ENCODE measurements around the gene SHMT2. TPM values are rescaled to one million over a fixed set of nuclear protein-coding genes. Genes with fewer than 3 reads are reported as not detected.

SHMT2 gene
- total RNA-seq, 1 experiment from 2014 or later, result 227 TPM

DNA sequence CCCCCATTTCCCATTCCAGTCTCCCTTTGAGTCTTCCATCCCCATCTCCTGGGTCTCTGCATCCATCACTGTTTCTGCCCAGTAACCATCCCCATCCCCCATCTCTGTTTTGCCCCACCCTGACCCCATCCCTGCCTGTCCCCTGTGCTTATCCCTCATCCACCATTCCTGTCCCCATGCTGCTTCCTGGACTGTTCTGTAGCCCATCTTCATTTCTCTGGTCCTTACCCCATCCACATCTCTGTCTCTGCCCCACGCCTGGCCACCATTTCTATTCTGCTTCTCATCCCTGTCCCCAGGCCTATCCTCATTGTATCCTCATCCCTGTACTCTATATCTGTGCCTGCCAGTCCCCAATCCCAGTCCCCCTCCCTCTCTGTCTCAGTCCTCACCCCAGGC is 8.7 kb upstream of the SHMT2 start:
- H3K27me3 ChIP-seq (ENCODE audit: insufficient read depth, low read depth), result no peaks in the 10 kb centered on the region
- no TSS peak for BruUV-seq (replicated peaks)
- peaks cover 1% of the 10 kb centered on the region; the same call in 1 of the 2 replicates for H3F3A ChIP-seq (ENCODE audit: insufficient read depth, low read depth)
- ChIA-PET POLR2A (ENCODE audit: unreplicated experiment) (no interaction called here), CTCF (no interaction called here)
- H3K4me3 ChIP-seq, result no peak overlapping the region
- H3K79me2 ChIP-seq (ENCODE audit: low read depth), result no peaks in the 10 kb centered on the region
- H4K20me1 ChIP-seq (ENCODE audit: insufficient read depth), result peaks cover 6% of the 10 kb centered on the region; the same call in 1 of the 2 replicates
- no peaks in the 10 kb centered on the region for H3K9me3 ChIP-seq (ENCODE audit: insufficient read depth, low read depth)
- no peak for TF ChIP-seq EZH2 (IDR thresholded peaks at IDR 0.05; ENCODE audit: low read depth)
- TF ChIP-seq, protein P1, sequence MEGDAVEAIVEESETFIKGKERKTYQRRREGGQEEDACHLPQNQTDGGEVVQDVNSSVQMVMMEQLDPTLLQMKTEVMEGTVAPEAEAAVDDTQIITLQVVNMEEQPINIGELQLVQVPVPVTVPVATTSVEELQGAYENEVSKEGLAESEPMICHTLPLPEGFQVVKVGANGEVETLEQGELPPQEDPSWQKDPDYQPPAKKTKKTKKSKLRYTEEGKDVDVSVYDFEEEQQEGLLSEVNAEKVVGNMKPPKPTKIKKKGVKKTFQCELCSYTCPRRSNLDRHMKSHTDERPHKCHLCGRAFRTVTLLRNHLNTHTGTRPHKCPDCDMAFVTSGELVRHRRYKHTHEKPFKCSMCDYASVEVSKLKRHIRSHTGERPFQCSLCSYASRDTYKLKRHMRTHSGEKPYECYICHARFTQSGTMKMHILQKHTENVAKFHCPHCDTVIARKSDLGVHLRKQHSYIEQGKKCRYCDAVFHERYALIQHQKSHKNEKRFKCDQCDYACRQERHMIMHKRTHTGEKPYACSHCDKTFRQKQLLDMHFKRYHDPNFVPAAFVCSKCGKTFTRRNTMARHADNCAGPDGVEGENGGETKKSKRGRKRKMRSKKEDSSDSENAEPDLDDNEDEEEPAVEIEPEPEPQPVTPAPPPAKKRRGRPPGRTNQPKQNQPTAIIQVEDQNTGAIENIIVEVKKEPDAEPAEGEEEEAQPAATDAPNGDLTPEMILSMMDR (conservative IDR thresholded peaks at IDR 0.05), result no peak
- intact Hi-C loops (cut with micrococcal nuclease; ENCODE audit: unreplicated experiment), result no loop called here
- peaks cover 11% of the 10 kb centered on the region; the same call in 1 of the 2 replicates for H3K4me1 ChIP-seq (replicated peaks; ENCODE audit: insufficient read depth)
- H2AFZ ChIP-seq, result no peak overlapping the region
- H3K9me2 ChIP-seq (ENCODE audit: insufficient read depth), result no peaks in the 10 kb centered on the region
- no peak overlapping the region for H3K27ac ChIP-seq
- H3K4me2 ChIP-seq, result no peak overlapping the region
- no peaks in the 10 kb centered on the region for H3K36me3 ChIP-seq (ENCODE audit: low read depth)
- no peak for DNase-seq

DNA sequence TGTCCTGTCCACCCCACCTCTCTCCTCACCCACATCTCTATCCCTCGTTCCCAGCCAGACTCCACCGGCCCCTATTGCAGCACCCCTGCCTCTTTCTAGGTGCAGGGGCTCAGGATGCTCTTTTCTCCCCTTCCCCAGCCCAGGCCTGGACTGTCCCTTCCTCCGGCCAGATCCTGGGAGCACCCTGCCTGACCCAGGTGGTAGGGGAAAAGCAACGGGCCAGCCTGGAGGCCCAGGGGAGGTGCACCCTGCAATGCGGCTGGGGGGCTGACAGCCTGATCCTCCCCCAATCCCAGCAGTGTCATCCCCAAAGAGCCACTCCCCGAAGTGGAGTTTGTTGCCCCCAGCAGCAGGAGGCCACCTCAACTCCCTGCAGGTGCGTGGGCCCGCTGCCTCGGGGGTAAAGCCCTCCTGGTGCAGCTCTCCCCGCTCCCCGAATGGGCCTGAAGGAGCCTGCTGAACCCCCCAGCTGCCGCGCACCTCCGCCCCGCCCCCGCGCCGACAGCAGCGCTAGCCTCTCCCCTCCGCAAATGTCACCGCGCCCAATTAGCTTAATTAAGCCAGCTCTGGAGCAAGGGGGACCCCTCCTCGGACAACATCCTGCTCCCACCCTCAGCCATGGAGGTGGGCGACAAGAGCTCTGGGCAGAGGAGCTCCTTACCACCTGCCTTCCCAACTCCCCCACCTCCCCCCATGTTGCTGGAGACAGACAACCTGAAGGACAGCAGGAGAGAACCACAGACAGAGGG is 8.2 kb upstream of the SHMT2 start:
- no peak overlapping the region for H3K4me3 ChIP-seq
- ChIA-PET POLR2A (ENCODE audit: unreplicated experiment) (no interaction called here), CTCF (no interaction called here)
- peaks cover 11% of the 10 kb centered on the region; the same call in 1 of the 2 replicates for H3K4me1 ChIP-seq (replicated peaks; ENCODE audit: insufficient read depth)
- no peaks in the 10 kb centered on the region for H3K79me2 ChIP-seq (ENCODE audit: low read depth)
- no peak overlapping the region for H3K27ac ChIP-seq
- H3K9me3 ChIP-seq (ENCODE audit: insufficient read depth, low read depth), result no peaks in the 10 kb centered on the region
- peaks cover 6% of the 10 kb centered on the region; the same call in 1 of the 2 replicates for H4K20me1 ChIP-seq (ENCODE audit: insufficient read depth)
- H3K4me2 ChIP-seq, result no peak overlapping the region
- no peaks in the 10 kb centered on the region for H3K9me2 ChIP-seq (ENCODE audit: insufficient read depth)
- intact Hi-C loops (cut with micrococcal nuclease; ENCODE audit: unreplicated experiment), result no loop called here
- BruUV-seq (replicated peaks), result no TSS peak
- no peaks in the 10 kb centered on the region for H3K27me3 ChIP-seq (ENCODE audit: insufficient read depth, low read depth)
- H3K36me3 ChIP-seq (ENCODE audit: low read depth), result no peaks in the 10 kb centered on the region
- no peaks in the 10 kb centered on the region for H3F3A ChIP-seq (ENCODE audit: insufficient read depth, low read depth)
- no peak overlapping the region for H2AFZ ChIP-seq
- TF ChIP-seq, protein P1 (conservative IDR thresholded peaks at IDR 0.05), result no peak
- TF ChIP-seq EZH2 (IDR thresholded peaks at IDR 0.05; ENCODE audit: low read depth), result no peak
- no peak for DNase-seq

DNA sequence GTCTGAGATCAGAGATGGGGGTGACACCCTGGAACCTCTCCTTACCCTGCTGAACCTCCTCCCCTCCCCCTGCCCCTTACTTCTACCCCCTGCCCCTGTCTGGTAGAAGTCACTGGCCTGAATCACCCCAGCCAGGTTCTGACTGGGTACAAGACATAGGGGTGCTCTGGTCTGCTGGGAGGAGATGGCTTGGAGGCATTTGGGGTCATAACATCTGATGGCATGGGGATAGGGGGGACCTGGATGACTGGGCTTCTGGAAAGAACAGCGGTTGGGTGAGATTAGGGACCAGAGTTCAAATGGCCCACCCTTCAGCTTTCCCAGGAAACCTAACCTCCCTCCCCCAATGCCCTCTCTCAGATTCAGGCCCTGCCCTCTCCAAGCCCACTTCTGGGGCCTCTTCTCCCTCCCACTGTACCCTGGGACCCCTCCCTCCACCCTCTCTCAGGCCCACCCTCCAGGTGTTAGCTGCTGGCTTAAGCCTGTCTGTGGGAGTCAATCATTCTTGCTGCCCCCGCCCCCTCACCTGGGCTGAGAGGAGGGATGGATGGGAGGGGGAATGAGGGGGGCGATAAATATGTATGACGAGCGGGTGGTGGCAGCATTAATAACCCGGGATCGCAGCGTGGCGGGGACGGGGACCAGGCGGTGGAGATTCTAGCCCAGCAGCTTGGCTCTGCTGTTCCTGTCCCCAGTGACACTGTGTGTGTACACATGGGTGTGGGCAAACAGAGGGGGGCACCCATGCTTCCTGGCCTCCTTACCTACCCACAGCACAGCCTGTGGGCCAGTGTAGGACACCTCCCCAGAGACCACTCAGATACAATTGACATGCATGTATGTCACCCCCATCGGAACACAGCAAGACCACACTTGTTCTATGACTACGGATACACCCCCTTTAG is 7.0 kb upstream of the SHMT2 start:
- TF ChIP-seq, protein P1 (conservative IDR thresholded peaks at IDR 0.05), result no peak
- H3K4me1 ChIP-seq (replicated peaks; ENCODE audit: insufficient read depth), result peaks cover 15% of the 10 kb centered on the region; the same call in 1 of the 2 replicates
- no TSS peak for BruUV-seq (replicated peaks)
- H3K4me2 ChIP-seq, result no peak overlapping the region
- H3F3A ChIP-seq (ENCODE audit: insufficient read depth, low read depth), result no peaks in the 10 kb centered on the region; the same call in 1 of the 2 replicates
- H3K27me3 ChIP-seq (ENCODE audit: insufficient read depth, low read depth), result no peaks in the 10 kb centered on the region
- intact Hi-C loops (cut with micrococcal nuclease; ENCODE audit: unreplicated experiment), result no loop called here
- no peak overlapping the region for H2AFZ ChIP-seq
- no peak overlapping the region for H3K27ac ChIP-seq
- H3K79me2 ChIP-seq (ENCODE audit: low read depth), result no peaks in the 10 kb centered on the region
- ChIA-PET POLR2A (ENCODE audit: unreplicated experiment) (interaction anchor here (0.5 to 0.7 kb wide), 2 partner anchors 95 to 629 kb away, joined by 3 to 4 read pairs; no protein-coding TSS in a partner anchor), CTCF (no interaction called here)
- no peaks in the 10 kb centered on the region for H3K9me3 ChIP-seq (ENCODE audit: insufficient read depth, low read depth)
- H3K4me3 ChIP-seq, result no peak overlapping the region
- H3K36me3 ChIP-seq (ENCODE audit: low read depth), result no peaks in the 10 kb centered on the region
- peaks cover 6% of the 10 kb centered on the region; the same call in 1 of the 2 replicates for H4K20me1 ChIP-seq (ENCODE audit: insufficient read depth)
- no peak for DNase-seq
- no peaks in the 10 kb centered on the region for H3K9me2 ChIP-seq (ENCODE audit: insufficient read depth)

Data from PC-9 (cell line).